HepG2 (cell line): ENCODE measurements around the gene KCNQ1OT1. TPM values are rescaled to one million over a fixed set of nuclear protein-coding genes. Genes with fewer than 3 reads are reported as not detected.

ENCODE experiments used
- ATAC-seq: fragments of 200-7000 bp; cut with Tn5 transposase; 3 replicates; pipeline ENCODE4 v1.9.1; 2020; ENCODE audit warnings: mild to moderate bottlenecking, moderate library complexity
- BruUV-seq: library from RNA; stranded (reverse); fragments of 400-500 nt; replicated peaks from 2 replicates; lab custom pipeline; 2021; lab: Mats Ljungman, UMichigan
- CTCF ChIA-PET: fragments of 300-600 bp; formaldehyde crosslinking; extraction: SDS; loops from one replicate; lab custom pipeline; 2021; ENCODE audit warnings: low total read pairs, inconsistent platforms, low intra/inter-chr PET ratio; lab: Yijun Ruan, JAX
- POLR2A ChIA-PET: fragments of 350-600 bp; sonication (Branson Sonifier 250); formaldehyde crosslinking; loops from one replicate; lab custom pipeline; 2020; ENCODE audit warnings: antibody characterized with exemption, inconsistent platforms; lab: Yijun Ruan, JAX
- DNase-seq: peaks from one replicate; pipeline ENCODE4 v3.0.0-alpha.2; 2015; ENCODE audit warnings: low spot score
- FAIRE-seq: peaks from 3 replicates; lab custom pipeline; 2011; peaks lifted over from hg19 to GRCh38; lab: Jason Lieb, UNC
- H2AFZ ChIP-seq: one replicate; pipeline ENCODE4 v1.6.1; 2011; ENCODE audit warnings: low read length, inconsistent platforms
- H3K27ac ChIP-seq: fragments of 300-600 bp; 3 replicates; pipeline ENCODE4 v1.8.0; 2011; ENCODE audit warnings: mixed run types, mild to moderate bottlenecking, mixed read lengths, low read length, inconsistent platforms; ENCODE audit not compliant: insufficient read depth; ENCODE audit errors: extremely low read length
- H3K27me3 ChIP-seq, 2 experiments: fragments of 200-600 bp in 1 of 2; 2 replicates in 1 of 2; 3 replicates in 1 of 2; pipeline versions ENCODE4 v1.6.0 to v1.8.0; 2011; ENCODE audit warnings: low read length in 2 of 2, mild to moderate bottlenecking in 2 of 2, moderate library complexity in 2 of 2, inconsistent platforms in 1 of 2; ENCODE audit not compliant: insufficient read depth in 2 of 2, control insufficient read depth in 1 of 2
- H3K36me3 ChIP-seq, 2 experiments: fragments of 200-600 bp in 1 of 2; replicated peaks in 1 of 2; 2 replicates in 1 of 2; 3 replicates in 1 of 2; pipeline versions ENCODE4 v1.5.1 to v1.8.0; 2011; ENCODE audit warnings: low read length in 2 of 2, inconsistent platforms in 1 of 2; ENCODE audit not compliant: insufficient read depth in 2 of 2, control insufficient read depth in 1 of 2
- H3K4me1 ChIP-seq: 2 replicates; pipeline ENCODE4 v1.5.1; 2012; ENCODE audit warnings: low read length, inconsistent platforms; ENCODE audit not compliant: insufficient read depth
- H3K4me2 ChIP-seq: 2 replicates; pipeline ENCODE4 v1.6.0; 2011; ENCODE audit warnings: low read depth, low read length, inconsistent platforms
- H3K4me3 ChIP-seq, 3 experiments: fragments of 200-600 bp in 1 of 3; sonication (generic), shearing (Covaris generic) in 1 of 3; replicated peaks in 1 of 3; 2 replicates each; pipeline ENCODE4 v1.5.1; 2011 to 2016; ENCODE audit warnings: low read length in 3 of 3, inconsistent platforms in 2 of 3, low read depth in 2 of 3, mild to moderate bottlenecking in 2 of 3, control low read depth in 1 of 3, mixed read lengths in 1 of 3; ENCODE audit not compliant: insufficient read depth in 1 of 3
- H3K79me2 ChIP-seq: one replicate; pipeline ENCODE4 v1.6.1; 2011; ENCODE audit warnings: low read length, inconsistent platforms; ENCODE audit not compliant: insufficient read depth
- H3K9ac ChIP-seq: 2 replicates; pipeline ENCODE4 v1.6.0; 2011; ENCODE audit warnings: mild to moderate bottlenecking, low read depth, low read length, inconsistent platforms; ENCODE audit not compliant: insufficient read depth
- H3K9me3 ChIP-seq: 2 replicates; pipeline ENCODE4 v1.5.1; 2012; ENCODE audit warnings: mild to moderate bottlenecking, low read length
- H4K20me1 ChIP-seq: 2 replicates; pipeline ENCODE4 v1.6.0; 2011; ENCODE audit warnings: inconsistent platforms, mild to moderate bottlenecking, low read length, moderate library complexity; ENCODE audit not compliant: insufficient read depth
- AGO2 ChIP-seq: fragments of 200-400 bp; formaldehyde crosslinking; optimal IDR thresholded peaks from 2 replicates; pipeline ENCODE3; 2017; ENCODE audit warnings: mild to moderate bottlenecking, low read depth, low read length, moderate library complexity
- CREB3 ChIP-seq: sonication (generic); formaldehyde crosslinking; IDR thresholded peaks from 2 replicates; pipeline ENCODE4 v1.5.0; 2020; ENCODE audit warnings: missing genetic modification reagents
- IRF2 ChIP-seq: IDR thresholded peaks from 2 replicates; pipeline ENCODE4 v1.6.1; 2018; ENCODE audit warnings: missing genetic modification reagents, missing compliant biosample characterization
- MAFF ChIP-seq: IDR thresholded peaks from 2 replicates; pipeline ENCODE4 v1.6.1; 2011; ENCODE audit warnings: low read depth, low read length, improper control_type of control experiment
- NFRKB ChIP-seq: fragments of 450-650 bp; IDR thresholded peaks from 2 replicates; pipeline ENCODE4 v1.6.1; 2017
- ZBTB38 ChIP-seq: sonication (generic); formaldehyde crosslinking; IDR thresholded peaks from 2 replicates; pipeline ENCODE4 v1.5.1; 2020; ENCODE audit warnings: mild to moderate bottlenecking, missing genetic modification reagents
- ZNF138 ChIP-seq: sonication (generic); formaldehyde crosslinking; IDR thresholded peaks from 2 replicates; pipeline ENCODE4 v1.5.0; 2020; ENCODE audit warnings: mild to moderate bottlenecking, low read depth, missing genetic modification reagents
- ZNF569 ChIP-seq: sonication (generic); formaldehyde crosslinking; IDR thresholded peaks from 2 replicates; pipeline ENCODE4 v1.5.0; 2020; ENCODE audit warnings: mild to moderate bottlenecking, missing genetic modification reagents, moderate library complexity, borderline replicate concordance
- ZNF572 ChIP-seq: sonication (generic); formaldehyde crosslinking; IDR thresholded peaks from 2 replicates; pipeline ENCODE4 v1.5.1; 2020; ENCODE audit warnings: mild to moderate bottlenecking, missing genetic modification reagents
- ZNF800 ChIP-seq: sonication (generic); formaldehyde crosslinking; IDR thresholded peaks from 2 replicates; pipeline ENCODE4 v1.4.0; 2020; ENCODE audit warnings: missing genetic modification reagents
- ZNF850 ChIP-seq: sonication (generic); formaldehyde crosslinking; conservative IDR thresholded peaks from 2 replicates; pipeline ENCODE4 v1.9.0; 2021; ENCODE audit warnings: mild to moderate bottlenecking, missing genetic modification reagents
- WGBS: methylation state at CpG from one replicate; pipeline ENCODE4 v1.1.6; 2017; ENCODE audit warnings: low lambda C conversion rate; 5-methylcytosine and 5-hydroxymethylcytosine counted together
- in situ Hi-C: cut with HindIII; loops from 2 replicates; pipeline ENCODE4 v1.10.0; 2017; ENCODE audit warnings: low pct_unique_long_range_greater_than_20kb; ENCODE audit not compliant: extremely low pct_ligation_motif_present
- intact Hi-C: fragments of 100-400 bp; cut with micrococcal nuclease; formaldehyde crosslinking; loops from one replicate; pipeline ENCODE4 v1.10.0; 2022; ENCODE audit not compliant: unreplicated experiment
- polyA plus RNA-seq, 8 experiments: library from polyadenylated mRNA; depleted of rRNA in 3 of 8; stranded (reverse) in 7 of 8; unstranded in 1 of 8; fragments of >200 nt; fragmentation: Illumina TruSeq in 4 of 8; extraction: Trizol in 4 of 8; gene quantifications; 2 replicates each; pipeline versions ENCODE4 v1.2.1 to v1.2.3, GENCODE V29; 2011 to 2016; ENCODE audit warnings: low read depth in 4 of 8, missing spikeins in 1 of 8, mixed read lengths in 1 of 8; ENCODE audit not compliant: insufficient read depth in 1 of 8
- total RNA-seq, 5 experiments: library from RNA; depleted of rRNA; stranded (reverse); fragments of >200 nt; fragmentation: Illumina TruSeq; extraction: Trizol; gene quantifications; 2 replicates each; pipeline ENCODE4 v1.2.3, GENCODE V29; 2016; ENCODE audit warnings: low read depth in 1 of 5
- TF ChIP-seq, protein P1 (sequence below): sonication (generic); formaldehyde crosslinking; IDR thresholded peaks from 2 replicates; pipeline ENCODE4 v1.4.0; 2020; ENCODE audit warnings: missing genetic modification reagents, mild to moderate bottlenecking, borderline replicate concordance

The KCNQ1OT1 gene
- total and polyA plus RNA-seq, 2 of the 13 experiments (the other 11 are each of a cell fraction or from before 2014, with no cell fraction given): 1.3 to 18.9 TPM

- Histone ChIP-seq H3K4me1 (no peaks in the 10 kb centered on the region), H3K79me2 (no peaks in the 10 kb centered on the region), H2AFZ (no peak overlapping the region), H3K4me3 (no peak overlapping the region), H3K27me3 (no peaks in the 10 kb centered on the region), H3K27ac (no peak overlapping the region), H4K20me1 (no peaks in the 10 kb centered on the region), H3K9ac (no peak overlapping the region), H3K9me3 (peaks cover 66% of the 10 kb centered on the region), H3K4me2 (no peak overlapping the region), H3K36me3 (no peaks in the 10 kb centered on the region)
- in situ Hi-C loops (no loop called here), intact Hi-C loops (no loop called here)
- ATAC-seq (no peak), DNase-seq (no peak), FAIRE-seq (no peak)
- no TSS peak for BruUV-seq
- 94% methylated on average over 1 of the region's 1 CpG for WGBS
- ChIA-PET CTCF (no interaction called here), POLR2A (no interaction called here)
- TF ChIP-seq AGO2: peak; percentile 30
- TF ChIP-seq ZNF569 (CRISPR knock-in tag): no peak
Observed at GRCh38 chr11:2630679-2631078, 69.1 kb downstream of the KCNQ1OT1 start.

DNA sequence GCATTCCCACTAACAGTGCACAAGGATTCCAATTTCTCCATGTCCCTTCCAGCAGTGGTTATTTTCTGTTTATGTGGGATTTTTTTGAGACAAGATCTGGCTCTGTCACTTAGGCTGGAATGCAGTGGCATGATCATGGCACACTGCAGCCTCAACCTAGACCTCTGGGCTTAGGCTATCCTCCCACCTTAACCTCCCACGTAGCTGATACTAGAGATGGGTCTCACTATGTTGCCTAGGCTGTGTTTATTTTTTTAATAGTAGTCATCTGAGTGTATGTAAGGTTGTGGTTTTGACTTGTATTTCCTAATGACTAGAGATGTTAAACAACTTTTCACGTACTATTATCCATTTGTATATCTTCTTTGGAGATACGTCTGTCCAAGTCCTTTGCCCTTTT is 74.6 kb downstream of the KCNQ1OT1 start:
- no peak overlapping the region for H3K27ac ChIP-seq
- H3K36me3 ChIP-seq: no peaks in the 10 kb centered on the region
- FAIRE-seq (no peak), DNase-seq (no peak), ATAC-seq (no peak)
- no peaks in the 10 kb centered on the region for H3K4me1 ChIP-seq
- no peaks in the 10 kb centered on the region for H3K79me2 ChIP-seq
- H3K4me3 ChIP-seq: no peak overlapping the region
- H3K4me2 ChIP-seq: no peak overlapping the region
- ChIA-PET CTCF (no interaction called here), POLR2A (no interaction called here)
- 22% methylated on average over 3 of the region's 3 CpGs for WGBS
- in situ Hi-C loops (no loop called here), intact Hi-C loops (no loop called here)
- H3K27me3 ChIP-seq: peaks cover 0 to 9% of the 10 kb centered on the region in 2 experiments; a peak in 1 of 5 replicates
- peaks cover 24% of the 10 kb centered on the region for H3K9me3 ChIP-seq
- no peak overlapping the region for H3K9ac ChIP-seq
- BruUV-seq: no TSS peak
- no peaks in the 10 kb centered on the region for H4K20me1 ChIP-seq
- H2AFZ ChIP-seq: no peak overlapping the region
- TF ChIP-seq ZNF850 (CRISPR knock-in tag): no peak
- no peak for TF ChIP-seq MAFF
- TF ChIP-seq IRF2 (CRISPR knock-in tag): no peak
- TF ChIP-seq CREB3: no peak
- TF ChIP-seq ZBTB38: no peak
- TF ChIP-seq NFRKB: no peak
- TF ChIP-seq, protein P1, sequence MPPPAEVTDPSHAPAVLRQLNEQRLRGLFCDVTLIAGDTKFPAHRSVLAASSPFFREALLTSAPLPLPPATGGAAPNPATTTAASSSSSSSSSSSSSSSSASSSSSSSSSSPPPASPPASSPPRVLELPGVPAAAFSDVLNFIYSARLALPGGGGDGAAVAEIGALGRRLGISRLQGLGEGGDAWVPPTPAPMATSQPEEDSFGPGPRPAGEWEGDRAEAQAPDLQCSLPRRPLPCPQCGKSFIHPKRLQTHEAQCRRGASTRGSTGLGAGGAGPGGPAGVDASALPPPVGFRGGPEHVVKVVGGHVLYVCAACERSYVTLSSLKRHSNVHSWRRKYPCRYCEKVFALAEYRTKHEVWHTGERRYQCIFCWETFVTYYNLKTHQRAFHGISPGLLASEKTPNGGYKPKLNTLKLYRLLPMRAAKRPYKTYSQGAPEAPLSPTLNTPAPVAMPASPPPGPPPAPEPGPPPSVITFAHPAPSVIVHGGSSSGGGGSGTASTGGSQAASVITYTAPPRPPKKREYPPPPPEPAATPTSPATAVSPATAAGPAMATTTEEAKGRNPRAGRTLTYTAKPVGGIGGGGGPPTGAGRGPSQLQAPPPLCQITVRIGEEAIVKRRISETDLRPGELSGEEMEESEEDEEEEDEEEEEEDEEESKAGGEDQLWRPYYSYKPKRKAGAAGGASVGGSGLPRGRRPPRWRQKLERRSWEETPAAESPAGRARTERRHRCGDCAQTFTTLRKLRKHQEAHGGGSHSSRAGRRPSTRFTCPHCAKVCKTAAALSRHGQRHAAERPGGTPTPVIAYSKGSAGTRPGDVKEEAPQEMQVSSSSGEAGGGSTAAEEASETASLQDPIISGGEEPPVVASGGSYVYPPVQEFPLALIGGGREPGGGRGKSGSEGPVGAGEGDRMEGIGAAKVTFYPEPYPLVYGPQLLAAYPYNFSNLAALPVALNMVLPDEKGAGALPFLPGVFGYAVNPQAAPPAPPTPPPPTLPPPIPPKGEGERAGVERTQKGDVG (CRISPR knock-in tag): no peak
- TF ChIP-seq ZNF572: no peak
- TF ChIP-seq ZNF138 (CRISPR knock-in tag): no peak
- TF ChIP-seq ZNF800 (CRISPR knock-in tag): no peak
